ENCODE results near the gene PDCD2L.

GRCh38 chr19:34471906-34472700 is 67.9 kb downstream of the PDCD2L start:
- TF ChIP-seq CTCF (IDR thresholded peaks at IDR 0.05) (no peak), POLR2A (IDR thresholded peaks at IDR 0.05) (no peak), EP300 (IDR thresholded peaks at IDR 0.05) (no peak)
